HG02610 (cell line): ENCODE results near the gene LARP6.
A peak's percentile ranks its signal among the peaks of the same experiment; 100 is the strongest.
"Not testable (repeated sequence)": the region's sequence is repeated elsewhere in the genome, so short reads cannot be mapped to it uniquely, and the experiment has no call there.

Source experiments
- ATAC-seq: cut with Tn5 transposase; IDR thresholded peaks from one replicate; pipeline ENCODE4 v1.9.1; 2021; ENCODE audit warnings: mild to moderate bottlenecking, moderate library complexity; ENCODE audit not compliant: unreplicated experiment

The LARP6 gene

GRCh38 chr15:70853973-70854665, at the start of gene LARP6:
LARP6 (minus strand) TSS chr15:70854157; CDS start chr15:70854088, 69 bp downstream.
- ATAC-seq = no peak

- no peak for ATAC-seq
Observed at GRCh38 chr15:70902107-70902506, 48.1 kb upstream of the LARP6 start.

- peak; percentile 31 for ATAC-seq
Observed at GRCh38 chr15:70892912-70893560, 39.1 kb upstream of the LARP6 start.

- peak; percentile 66 for ATAC-seq
Observed at GRCh38 chr15:70892002-70892911, 38.3 kb upstream of the LARP6 start, which contains the start of the genes LRRC49 and THAP10. LRRC49 (plus strand) TSS chr15:70892826; CDS start chr15:70892895, 69 bp downstream. THAP10 (minus strand) TSS chr15:70892433; CDS start chr15:70892272, 161 bp downstream.

GRCh38 chr15:70882361-70882760, 28.4 kb upstream of the LARP6 start:
- ATAC-seq = no peak

- ATAC-seq = no peak
Observed at GRCh38 chr15:70880781-70881180, 26.8 kb upstream of the LARP6 start.

GRCh38 chr15:70879401-70879800, 25.4 kb upstream of the LARP6 start:
- no peak for ATAC-seq

- no peak for ATAC-seq
Observed at GRCh38 chr15:70876683-70877082, 22.7 kb upstream of the LARP6 start.

GRCh38 chr15:70876011-70876410, 22.1 kb upstream of the LARP6 start:
- no peak for ATAC-seq

- ATAC-seq = no peak
Observed at GRCh38 chr15:70875001-70875782, 21.2 kb upstream of the LARP6 start.

GRCh38 chr15:70873232-70874054, 19.5 kb upstream of the LARP6 start:
- ATAC-seq = no peak

- ATAC-seq = not testable (repeated sequence)
Observed at GRCh38 chr15:70871490-70871889, 17.5 kb upstream of the LARP6 start.

GRCh38 chr15:70870051-70870450, 16.1 kb upstream of the LARP6 start:
- no peak for ATAC-seq

- ATAC-seq = no peak
Observed at GRCh38 chr15:70869346-70869745, 15.4 kb upstream of the LARP6 start.

GRCh38 chr15:70867911-70868467, 14.0 kb upstream of the LARP6 start:
- no peak for ATAC-seq

- no peak for ATAC-seq
Observed at GRCh38 chr15:70866982-70867641, 13.2 kb upstream of the LARP6 start.

- ATAC-seq = no peak
Observed at GRCh38 chr15:70863450-70864218, 9.7 kb upstream of the LARP6 start.

GRCh38 chr15:70859998-70860397, 6.0 kb upstream of the LARP6 start:
- no peak for ATAC-seq
